Measurements from ENCODE around the gene NR1D2. TPM values are rescaled to one million over a fixed set of nuclear protein-coding genes. Genes with fewer than 3 reads are reported as not detected.

The NR1D2 gene
- total and polyA plus RNA-seq, 2 of the 13 experiments (the other 11 are each of a cell fraction or from before 2014, with no cell fraction given): 5.3 to 8.1 TPM

GRCh38 chr3:23928524-23928923, 16.6 kb upstream of the NR1D2 start:
- 49% methylated on average over 8 of the region's 8 CpGs for WGBS (ENCODE audit: low lambda C conversion rate)
- Histone ChIP-seq H2AFZ (ENCODE audit: low read length) (no peak overlapping the region), H3K4me2 (ENCODE audit: low read depth, low read length) (no peak overlapping the region), H4K20me1 (ENCODE audit: insufficient read depth, low read length) (no peaks in the 10 kb centered on the region), H3K27me3 (ENCODE audit: control insufficient read depth in 1 of 2, insufficient read depth in 2 of 2, low read length in 2 of 2) (peaks cover 0 to 5% of the 10 kb centered on the region in 2 experiments; a peak in 1 of 5 replicates), H3K36me3 (replicated peaks in 1 of 2; ENCODE audit: control insufficient read depth in 1 of 2, insufficient read depth in 2 of 2, low read length in 2 of 2) (no peaks in the 10 kb centered on the region), H3K9me3 (ENCODE audit: low read length) (no peaks in the 10 kb centered on the region), H3K79me2 (ENCODE audit: insufficient read depth, low read length) (no peaks in the 10 kb centered on the region), H3K4me1 (ENCODE audit: insufficient read depth, low read length) (peaks cover 12% of the 10 kb centered on the region), H3K9ac (ENCODE audit: insufficient read depth, low read depth, low read length) (no peak overlapping the region), H3K27ac (ENCODE audit: extremely low read length, insufficient read depth, low read length) (no peak overlapping the region), H3K4me3 (replicated peaks in 1 of 3; ENCODE audit: insufficient read depth in 1 of 3, low read depth in 2 of 3, low read length in 3 of 3) (no peak overlapping the region)
- no peak for ATAC-seq
- no TSS peak for BruUV-seq (replicated peaks)
- FAIRE-seq: no peak
- intact Hi-C loops (cut with micrococcal nuclease; ENCODE audit: unreplicated experiment): no loop called here
- no peak for DNase-seq (ENCODE audit: low spot score)
- in situ Hi-C loops (cut with HindIII; ENCODE audit: extremely low pct_ligation_motif_present, low pct_unique_long_range_greater_than_20kb): no loop called here
- ChIA-PET POLR2A (interaction anchor here (4.4 kb wide), 1 partner anchor 11 kb away, joined by 72 read pairs; the partner anchor contains the start of genes NKIRAS1 and RPL15), CTCF (ENCODE audit: low intra/inter-chr PET ratio, low total read pairs) (no interaction called here)
- no peak for TF ChIP-seq MAFF (IDR thresholded peaks at IDR 0.05; ENCODE audit: low read depth, low read length)

- peaks cover 0 to 5% of the 10 kb centered on the region in 2 experiments; a peak in 1 of 5 replicates for H3K27me3 ChIP-seq (ENCODE audit: control insufficient read depth in 1 of 2, insufficient read depth in 2 of 2, low read length in 2 of 2)
- DNase-seq (ENCODE audit: low spot score) (no peak), FAIRE-seq (no peak), ATAC-seq (no peak)
- no peak overlapping the region for H3K27ac ChIP-seq (ENCODE audit: extremely low read length, insufficient read depth, low read length)
- H3K9me3 ChIP-seq (ENCODE audit: low read length): no peaks in the 10 kb centered on the region
- H4K20me1 ChIP-seq (ENCODE audit: insufficient read depth, low read length): no peaks in the 10 kb centered on the region
- in situ Hi-C loops (cut with HindIII; ENCODE audit: extremely low pct_ligation_motif_present, low pct_unique_long_range_greater_than_20kb) (no loop called here), intact Hi-C loops (cut with micrococcal nuclease; ENCODE audit: unreplicated experiment) (no loop called here)
- no peak overlapping the region for H2AFZ ChIP-seq (ENCODE audit: low read length)
- no peaks in the 10 kb centered on the region for H3K79me2 ChIP-seq (ENCODE audit: insufficient read depth, low read length)
- no peak overlapping the region for H3K4me2 ChIP-seq (ENCODE audit: low read depth, low read length)
- BruUV-seq (replicated peaks): no TSS peak
- H3K4me3 ChIP-seq (replicated peaks in 1 of 3; ENCODE audit: insufficient read depth in 1 of 3, low read depth in 2 of 3, low read length in 3 of 3): no peak overlapping the region
- H3K9ac ChIP-seq (ENCODE audit: insufficient read depth, low read depth, low read length): no peak overlapping the region
- H3K36me3 ChIP-seq (replicated peaks in 1 of 2; ENCODE audit: control insufficient read depth in 1 of 2, insufficient read depth in 2 of 2, low read length in 2 of 2): no peaks in the 10 kb centered on the region
- WGBS (ENCODE audit: low lambda C conversion rate): 25% methylated on average over 3 of the region's 3 CpGs
- CTCF ChIA-PET (ENCODE audit: low intra/inter-chr PET ratio, low total read pairs): no interaction called here
- POLR2A ChIA-PET: no interaction called here
- H3K4me1 ChIP-seq (ENCODE audit: insufficient read depth, low read length): peaks cover 12% of the 10 kb centered on the region
- TF ChIP-seq CREM (IDR thresholded peaks at IDR 0.05) (no peak), CREM (CRISPR knock-in tag; IDR thresholded peaks at IDR 0.05) (no peak), MTA3 (CRISPR knock-in tag; IDR thresholded peaks at IDR 0.05) (no peak), CSRNP2 (CRISPR knock-in tag; conservative IDR thresholded peaks at IDR 0.05; ENCODE audit: low read depth) (no peak), CREB3 (CRISPR knock-in tag; IDR thresholded peaks at IDR 0.05) (no peak), ISX (CRISPR knock-in tag; conservative IDR thresholded peaks at IDR 0.05) (no peak), ZFP36L1 (CRISPR knock-in tag; IDR thresholded peaks at IDR 0.05) (no peak), ZNF605 (CRISPR knock-in tag; IDR thresholded peaks at IDR 0.05) (no peak), CCAR2 (optimal IDR thresholded peaks at IDR 0.05; ENCODE audit: low read depth, low read length) (no peak), KDM2A (CRISPR knock-in tag; IDR thresholded peaks at IDR 0.05; ENCODE audit: borderline replicate concordance, low read depth) (no peak), ARNTL (CRISPR knock-in tag; IDR thresholded peaks at IDR 0.05) (no peak), HNF1B (CRISPR knock-in tag; IDR thresholded peaks at IDR 0.05) (no peak), ZNF362 (CRISPR knock-in tag; IDR thresholded peaks at IDR 0.05; ENCODE audit: borderline replicate concordance) (no peak), ZSCAN21 (CRISPR knock-in tag; IDR thresholded peaks at IDR 0.05; ENCODE audit: borderline replicate concordance) (no peak)
Measured at GRCh38 chr3:23931597-23931996, 13.5 kb upstream of the NR1D2 start.

All from HepG2 (cell line).